ENCODE measurements around the gene AUTS2. TPM values are rescaled to one million over a fixed set of nuclear protein-coding genes. Genes with fewer than 3 reads are reported as not detected.

The AUTS2 gene
- polyA plus RNA-seq, 1 donor from 2014 or later, result 97.3 TPM

DNA sequence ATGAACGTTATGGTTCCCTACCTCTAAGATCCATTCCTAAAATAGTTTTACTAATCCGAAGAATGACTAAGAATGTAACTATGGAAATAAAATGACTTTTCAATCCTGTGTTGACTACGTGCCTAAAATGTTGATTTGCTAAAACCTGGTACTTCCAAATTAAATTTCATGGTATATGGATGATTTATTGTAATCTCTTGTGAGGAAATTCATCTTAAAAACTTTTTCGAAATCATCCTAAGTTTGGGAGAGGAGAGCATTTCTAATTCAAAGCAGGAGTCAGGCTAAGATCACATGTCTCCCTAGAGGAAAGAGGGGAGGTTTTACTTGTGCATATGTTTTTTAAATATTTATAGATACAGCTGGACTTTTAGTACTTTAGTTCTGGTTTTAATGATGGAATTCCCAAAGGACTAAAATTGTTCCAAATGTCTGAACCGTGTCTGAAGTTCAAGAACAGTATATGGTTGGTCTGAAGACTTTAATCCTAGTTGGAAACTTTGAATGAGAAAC, 483.9 kb downstream of the AUTS2 start:
- Histone ChIP-seq H3K36me3 (ENCODE audit: insufficient read depth, low read length) (no peaks in the 10 kb centered on the region), H3K9ac (ENCODE audit: low read length) (no peak overlapping the region), H3K27ac (ENCODE audit: low read length) (no peak overlapping the region), H3K79me2 (replicated peaks; ENCODE audit: insufficient read depth, low read length) (peaks cover 10% of the 10 kb centered on the region), H3K4me3 (ENCODE audit: low read length) (no peak overlapping the region), H4K20me1 (ENCODE audit: insufficient read depth) (no peaks in the 10 kb centered on the region), H3K4me2 (ENCODE audit: low read length) (no peak overlapping the region), H3F3A (ENCODE audit: insufficient read depth, low read length, poor library complexity, severe bottlenecking) (no peaks in the 10 kb centered on the region), H2AFZ (ENCODE audit: low read depth, low read length) (no peak overlapping the region), H3K9me2 (ENCODE audit: insufficient read depth, low read length) (no peaks in the 10 kb centered on the region), H3K9me3 (ENCODE audit: low read length) (no peaks in the 10 kb centered on the region), H3K27me3 (ENCODE audit: insufficient read depth, low read depth, low read length) (no peaks in the 10 kb centered on the region)
- TF ChIP-seq, protein P1, sequence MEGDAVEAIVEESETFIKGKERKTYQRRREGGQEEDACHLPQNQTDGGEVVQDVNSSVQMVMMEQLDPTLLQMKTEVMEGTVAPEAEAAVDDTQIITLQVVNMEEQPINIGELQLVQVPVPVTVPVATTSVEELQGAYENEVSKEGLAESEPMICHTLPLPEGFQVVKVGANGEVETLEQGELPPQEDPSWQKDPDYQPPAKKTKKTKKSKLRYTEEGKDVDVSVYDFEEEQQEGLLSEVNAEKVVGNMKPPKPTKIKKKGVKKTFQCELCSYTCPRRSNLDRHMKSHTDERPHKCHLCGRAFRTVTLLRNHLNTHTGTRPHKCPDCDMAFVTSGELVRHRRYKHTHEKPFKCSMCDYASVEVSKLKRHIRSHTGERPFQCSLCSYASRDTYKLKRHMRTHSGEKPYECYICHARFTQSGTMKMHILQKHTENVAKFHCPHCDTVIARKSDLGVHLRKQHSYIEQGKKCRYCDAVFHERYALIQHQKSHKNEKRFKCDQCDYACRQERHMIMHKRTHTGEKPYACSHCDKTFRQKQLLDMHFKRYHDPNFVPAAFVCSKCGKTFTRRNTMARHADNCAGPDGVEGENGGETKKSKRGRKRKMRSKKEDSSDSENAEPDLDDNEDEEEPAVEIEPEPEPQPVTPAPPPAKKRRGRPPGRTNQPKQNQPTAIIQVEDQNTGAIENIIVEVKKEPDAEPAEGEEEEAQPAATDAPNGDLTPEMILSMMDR (IDR thresholded peaks at IDR 0.05; ENCODE audit: poor library complexity, severe bottlenecking), result no peak
- TF ChIP-seq EZH2 (IDR thresholded peaks at IDR 0.05; ENCODE audit: borderline replicate concordance, insufficient read depth, low read length, poor library complexity, severe bottlenecking) (no peak), SMC3 (conservative IDR thresholded peaks at IDR 0.05; ENCODE audit: poor library complexity) (no peak), REST (IDR thresholded peaks at IDR 0.05; ENCODE audit: borderline replicate concordance) (no peak), POLR2AphosphoS5 (IDR thresholded peaks at IDR 0.05) (no peak), TAF1 (IDR thresholded peaks at IDR 0.05; ENCODE audit: low read depth) (no peak)

DNA sequence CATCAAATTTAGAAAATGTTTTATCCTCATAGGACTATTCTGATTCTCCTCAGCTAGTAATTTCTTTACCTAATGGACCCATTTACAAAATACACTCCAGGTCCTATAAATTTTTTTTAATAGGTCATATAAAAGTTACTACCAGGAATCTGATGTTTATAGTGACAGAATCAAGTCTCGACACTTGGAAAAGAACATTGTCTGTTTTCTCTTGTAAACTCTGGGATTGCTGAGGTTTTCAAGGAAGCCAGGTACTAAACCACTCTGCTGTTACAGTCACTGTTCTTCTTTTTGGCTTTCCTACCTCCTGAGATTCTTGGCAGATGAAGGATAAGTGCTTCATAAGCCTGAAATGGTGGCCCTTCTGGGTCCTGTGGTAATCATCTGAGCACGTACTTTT, 493.1 kb downstream of the AUTS2 start:
- no peak overlapping the region for H2AFZ ChIP-seq (ENCODE audit: low read depth, low read length)

More for the DNA sequence above, 493.1 kb downstream of the AUTS2 start:
- Histone ChIP-seq H3K27ac (ENCODE audit: low read length) (no peak overlapping the region), H3K27me3 (ENCODE audit: insufficient read depth, low read depth, low read length) (no peaks in the 10 kb centered on the region), H3K4me2 (ENCODE audit: low read length) (no peak overlapping the region), H3K9me3 (ENCODE audit: low read length) (no peaks in the 10 kb centered on the region), H3K79me2 (replicated peaks; ENCODE audit: insufficient read depth, low read length) (peaks cover 4% of the 10 kb centered on the region), H3K9me2 (ENCODE audit: insufficient read depth, low read length) (no peaks in the 10 kb centered on the region), H4K20me1 (ENCODE audit: insufficient read depth) (no peaks in the 10 kb centered on the region), H3F3A (ENCODE audit: insufficient read depth, low read length, poor library complexity, severe bottlenecking) (peaks cover 8% of the 10 kb centered on the region), H3K9ac (ENCODE audit: low read length) (no peak overlapping the region), H3K36me3 (ENCODE audit: insufficient read depth, low read length) (no peaks in the 10 kb centered on the region), H3K4me3 (ENCODE audit: low read length) (no peak overlapping the region)
- TF ChIP-seq EP300 (conservative IDR thresholded peaks at IDR 0.05; ENCODE audit: poor library complexity, severe bottlenecking), result no peak
- TF ChIP-seq, protein P1 (IDR thresholded peaks at IDR 0.05; ENCODE audit: poor library complexity, severe bottlenecking), result no peak
- no peak for TF ChIP-seq EZH2 (IDR thresholded peaks at IDR 0.05; ENCODE audit: borderline replicate concordance, insufficient read depth, low read length, poor library complexity, severe bottlenecking)
- TF ChIP-seq TAF1 (IDR thresholded peaks at IDR 0.05; ENCODE audit: low read depth), result no peak
- TF ChIP-seq REST (IDR thresholded peaks at IDR 0.05; ENCODE audit: borderline replicate concordance), result no peak
- TF ChIP-seq POLR2AphosphoS5 (IDR thresholded peaks at IDR 0.05), result no peak
- no peak for TF ChIP-seq RAD21 (conservative IDR thresholded peaks at IDR 0.05)
- no peak for TF ChIP-seq SMC3 (conservative IDR thresholded peaks at IDR 0.05; ENCODE audit: poor library complexity)
- TF ChIP-seq MXI1 (conservative IDR thresholded peaks at IDR 0.05; ENCODE audit: poor library complexity, severe bottlenecking), result no peak
